ENCODE measurements around the gene DACH1.
"Not testable (repeated sequence)": the region's sequence is repeated elsewhere in the genome, so short reads cannot be mapped to it uniquely, and the experiment has no call there.

Gene DACH1

DNA sequence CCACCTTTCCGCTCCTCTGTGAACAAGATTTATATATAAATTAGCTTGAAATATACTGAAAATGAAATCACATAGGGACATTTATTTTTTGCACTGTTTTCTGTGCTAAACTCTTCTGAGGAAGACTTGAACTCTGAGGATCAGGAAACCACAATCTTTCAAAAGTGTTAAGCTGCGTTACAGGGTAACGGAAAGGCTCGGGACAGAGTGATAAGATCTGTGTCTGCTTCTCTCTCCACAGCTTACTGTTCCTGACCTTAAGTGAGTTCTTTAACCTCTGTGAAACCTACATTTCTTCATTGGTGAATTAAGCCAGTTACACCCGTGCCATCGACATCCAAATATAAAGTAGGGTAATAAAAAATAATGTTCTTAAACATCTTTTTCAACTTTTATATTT, 38.9 kb downstream of the DACH1 start:
- no peak for DNase-seq

DNA sequence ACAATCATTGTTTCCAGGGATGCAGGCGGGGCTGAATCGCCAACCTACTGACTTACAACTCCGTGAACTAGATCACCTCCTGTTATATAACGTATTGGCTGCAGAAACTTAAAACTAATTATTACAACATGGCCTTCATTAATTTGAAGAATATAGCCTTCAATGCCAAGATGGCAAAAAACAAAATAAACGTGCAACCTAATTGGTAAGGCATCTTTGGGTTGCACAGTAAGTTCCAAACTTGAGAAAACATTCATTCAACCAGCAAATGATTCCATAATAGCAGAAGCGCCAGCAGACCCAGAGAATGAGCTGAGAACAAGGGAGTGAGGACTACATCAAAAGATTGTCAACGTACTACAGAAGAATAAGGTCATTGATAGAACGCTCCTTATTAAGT, 39.8 kb downstream of the DACH1 start:
- DNase-seq = no peak

- DNase-seq = no peak
Measured at GRCh38 chr13:71820699-71821098, 46.3 kb downstream of the DACH1 start.

DNA sequence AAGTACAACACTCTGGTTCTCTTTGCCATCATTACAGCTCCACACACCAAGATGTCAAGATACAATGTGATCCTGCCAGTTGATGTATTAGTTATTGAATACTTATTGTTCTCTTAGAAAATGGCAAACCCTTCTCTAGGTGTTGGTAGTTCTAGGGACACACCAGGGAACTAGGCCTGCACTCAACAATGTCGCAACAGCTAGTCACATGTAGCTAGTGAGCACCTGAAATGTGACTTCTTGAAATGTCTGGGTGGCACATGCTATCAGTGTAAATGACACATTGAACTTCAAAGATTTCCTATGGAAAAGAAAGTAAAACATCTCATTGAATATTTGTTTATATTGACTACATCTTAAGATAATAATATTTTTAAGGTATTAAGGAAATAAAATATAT, 49.7 kb downstream of the DACH1 start:
- no peak for DNase-seq

DNA sequence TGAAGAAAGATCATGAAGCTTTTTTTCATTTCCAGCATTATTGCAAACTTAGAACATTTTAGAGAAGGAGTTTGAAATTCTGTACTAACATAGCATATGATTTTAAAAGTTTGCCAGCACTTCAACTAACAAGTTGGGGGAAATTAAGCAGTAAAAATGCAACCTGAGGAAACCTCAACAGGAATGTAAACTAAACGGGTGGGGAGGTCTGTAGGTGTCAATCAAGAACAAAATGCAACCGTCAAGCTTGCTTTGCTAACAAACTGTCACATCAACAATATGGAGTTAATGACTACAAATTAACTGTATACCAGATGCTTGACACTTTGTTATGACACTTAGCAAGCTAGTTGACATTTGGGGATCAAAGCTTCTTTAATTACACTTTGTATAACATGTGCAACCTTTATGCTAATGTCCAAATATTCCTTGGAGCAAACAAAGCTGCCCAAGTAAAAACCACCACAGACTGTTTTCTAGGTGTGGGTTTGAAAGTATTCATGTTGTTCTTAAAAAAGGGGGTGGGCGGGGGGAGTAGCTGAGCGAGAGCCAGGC, 52.1 kb downstream of the DACH1 start:
- DNase-seq = no peak

GRCh38 chr13:71813187-71813586, 53.8 kb downstream of the DACH1 start:
- no peak for DNase-seq

DNA sequence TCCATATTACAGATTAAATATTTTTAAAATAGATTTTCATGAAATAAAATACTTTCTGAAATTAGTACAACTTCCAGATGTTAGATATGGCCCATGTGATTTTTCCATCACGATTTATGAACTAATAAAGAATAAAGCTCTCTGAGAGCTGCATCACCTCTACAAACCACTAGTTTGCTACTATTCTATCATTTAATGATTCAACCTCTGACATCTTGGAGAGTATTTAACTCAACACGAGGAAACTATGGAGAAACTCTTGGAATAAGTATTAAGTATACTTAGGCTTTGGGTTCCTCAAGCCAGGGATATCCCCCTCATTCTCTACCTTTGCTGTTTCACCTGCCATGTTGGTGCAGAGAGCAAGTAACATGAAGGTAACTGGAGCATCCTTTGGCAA, 55.7 kb downstream of the DACH1 start:
- DNase-seq = no peak

- DNase-seq = no peak
Measured at GRCh38 chr13:71808708-71809107, 58.3 kb downstream of the DACH1 start.

DNA sequence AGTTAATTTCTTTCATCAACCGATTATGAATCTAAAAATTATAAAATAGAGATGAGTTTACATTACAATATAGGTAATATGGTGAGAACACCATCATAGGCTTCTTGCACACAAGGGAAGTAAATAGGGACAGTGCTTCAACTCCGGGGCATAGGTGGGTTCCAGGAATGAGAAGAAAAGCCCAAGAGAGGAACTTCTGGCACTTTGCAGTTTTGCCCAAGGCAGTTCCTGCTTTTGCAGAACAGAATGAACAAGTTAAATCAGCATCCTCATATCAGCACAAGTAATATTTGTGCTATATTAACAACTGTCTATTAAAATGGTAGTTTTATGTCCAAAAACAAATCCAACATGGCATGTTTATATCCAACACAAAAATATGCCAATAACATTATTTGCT, 60.1 kb downstream of the DACH1 start:
- DNase-seq = no peak

DNA sequence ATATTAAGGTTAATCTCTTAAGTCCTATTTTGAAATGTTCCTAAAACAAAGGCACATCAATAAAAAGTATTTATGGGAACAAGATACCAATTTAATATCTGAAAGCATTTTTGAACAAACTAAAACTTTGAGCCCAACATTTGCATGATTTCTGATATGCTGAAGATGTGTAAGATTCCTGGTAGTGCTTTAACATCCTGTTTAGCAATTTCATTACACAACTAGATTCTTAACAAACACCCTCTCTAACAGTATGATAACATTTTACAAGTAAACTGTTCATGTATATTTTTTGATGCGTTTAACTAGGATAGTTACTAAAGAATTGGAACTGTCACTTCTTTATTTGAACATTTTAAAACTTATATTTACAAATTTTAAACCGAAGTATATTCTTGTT, 63.9 kb downstream of the DACH1 start:
- no peak for DNase-seq

- no peak for DNase-seq
Measured at GRCh38 chr13:71801781-71802180, 65.2 kb downstream of the DACH1 start.

- DNase-seq = no peak
Measured at GRCh38 chr13:71801165-71801760, 65.7 kb downstream of the DACH1 start.

DNA sequence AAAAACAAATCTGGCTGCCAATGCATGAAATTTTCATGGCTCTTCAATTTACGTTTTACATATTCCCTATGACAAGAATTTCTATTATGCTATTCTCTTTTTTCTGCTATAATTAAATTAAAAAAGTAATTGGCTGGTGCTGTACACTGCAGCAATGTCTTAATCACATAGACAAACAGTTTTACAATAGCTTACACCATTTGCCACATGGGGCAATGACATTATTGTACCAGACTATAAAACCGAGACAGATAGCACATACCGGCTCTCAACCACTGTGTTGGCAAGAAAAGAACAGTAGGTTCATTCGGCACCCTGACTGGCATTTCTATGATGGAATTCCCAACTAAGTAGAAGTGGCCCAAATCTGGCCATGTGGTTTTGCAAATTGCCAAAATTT, 67.7 kb downstream of the DACH1 start:
- no peak for DNase-seq

DNA sequence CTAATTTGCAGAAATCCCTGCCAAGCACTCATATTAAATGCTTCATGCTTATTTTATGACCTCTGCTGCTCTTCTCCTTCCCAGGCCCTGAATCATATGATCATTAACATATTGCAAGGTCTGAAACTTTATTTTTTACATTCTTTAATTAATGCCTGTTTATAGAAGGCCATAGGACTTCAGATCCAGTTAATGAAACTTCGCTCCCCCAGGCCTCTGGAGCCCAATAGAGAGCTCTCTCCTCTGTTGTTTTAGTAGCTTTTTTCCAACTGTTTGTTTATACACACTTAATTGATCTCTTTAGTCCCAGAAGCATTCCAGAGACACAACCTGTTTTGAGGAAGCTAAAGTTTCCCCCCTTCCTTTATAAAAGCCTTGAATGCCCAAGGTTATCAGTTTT, 68.3 kb downstream of the DACH1 start:
- DNase-seq = no peak

- DNase-seq = no peak
Measured at GRCh38 chr13:71797517-71797916, 69.5 kb downstream of the DACH1 start.

GRCh38 chr13:71789693-71790329, 77.2 kb downstream of the DACH1 start:
- DNase-seq = no peak

DNA sequence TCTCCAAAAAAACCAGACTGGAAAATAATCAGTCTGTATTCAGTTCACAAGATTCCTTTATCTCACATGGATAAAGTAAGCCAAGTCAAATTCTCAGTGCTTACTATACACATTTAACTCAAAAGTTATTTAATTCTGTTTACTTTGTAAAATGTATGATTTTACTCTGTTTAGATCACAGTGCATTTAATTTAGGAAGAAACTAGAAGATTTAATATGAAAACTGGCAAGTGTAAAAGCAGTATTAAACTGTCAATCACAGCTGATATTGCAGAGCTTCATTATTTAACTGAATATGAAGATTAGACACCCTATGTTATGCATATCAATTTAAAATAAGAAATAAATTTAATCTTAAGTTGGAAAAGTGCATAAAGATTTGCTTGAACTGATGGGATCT, 78.0 kb downstream of the DACH1 start:
- DNase-seq = no peak

DNA sequence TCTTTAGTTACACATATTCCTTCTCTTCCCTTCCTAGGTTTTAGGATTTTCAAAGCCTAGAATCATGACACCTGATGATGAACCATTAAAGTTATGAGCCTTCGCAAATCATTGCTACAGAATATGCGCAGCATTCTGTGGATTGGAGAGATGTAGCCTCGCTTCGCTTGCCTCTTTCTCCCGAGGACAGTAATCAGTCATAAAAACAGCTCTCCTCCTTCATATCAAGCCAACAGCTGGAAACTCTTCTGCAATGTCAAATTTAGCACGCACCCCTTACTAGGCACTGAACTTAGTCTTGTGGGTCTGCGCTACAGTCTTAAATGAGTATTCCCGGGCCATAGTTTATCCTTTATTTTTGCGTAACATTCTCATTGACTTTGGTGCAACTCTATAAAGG, 79.6 kb downstream of the DACH1 start:
- DNase-seq = no peak

DNA sequence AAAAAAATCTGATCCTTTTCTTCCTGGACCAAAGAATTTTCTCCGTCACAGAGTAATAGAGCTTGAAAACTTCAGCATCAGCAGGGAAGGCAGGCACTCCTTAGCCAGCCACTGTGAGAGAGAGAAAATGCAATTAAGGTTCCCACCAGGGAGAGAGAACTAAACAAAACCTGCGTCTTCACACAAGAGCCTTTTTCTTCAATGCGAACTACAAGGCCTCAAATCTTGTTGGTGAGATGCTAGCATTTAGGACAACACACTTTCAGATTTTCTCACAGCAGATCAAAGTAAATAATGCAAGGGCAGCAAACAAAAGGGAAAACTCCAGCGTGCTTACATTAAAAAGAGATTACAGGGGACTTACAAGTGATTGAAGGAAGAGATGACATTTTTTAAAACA, 80.1 kb downstream of the DACH1 start:
- DNase-seq = no peak

- no peak for DNase-seq
Measured at GRCh38 chr13:71785361-71785760, 81.6 kb downstream of the DACH1 start.

GRCh38 chr13:71780546-71780945, 86.5 kb downstream of the DACH1 start:
- no peak for DNase-seq

DNA sequence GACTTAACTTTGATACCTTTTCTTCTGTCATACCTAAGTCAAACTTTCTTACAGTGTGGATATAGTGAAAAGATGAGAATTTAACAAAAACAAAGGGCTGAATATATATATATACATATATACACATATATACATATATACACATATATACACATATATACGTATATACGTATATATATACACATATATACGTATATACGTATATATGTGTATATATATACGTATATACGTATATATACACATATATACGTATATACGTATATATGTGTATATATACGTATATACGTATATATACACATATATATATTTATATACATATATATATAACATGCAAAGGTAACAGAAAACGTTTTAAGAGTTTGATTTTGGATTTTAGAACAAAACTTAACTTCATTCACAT, 88.0 kb downstream of the DACH1 start:
- not testable (repeated sequence) for DNase-seq

GRCh38 chr13:71775966-71776365, 91.0 kb downstream of the DACH1 start:
- DNase-seq = no peak

DNA sequence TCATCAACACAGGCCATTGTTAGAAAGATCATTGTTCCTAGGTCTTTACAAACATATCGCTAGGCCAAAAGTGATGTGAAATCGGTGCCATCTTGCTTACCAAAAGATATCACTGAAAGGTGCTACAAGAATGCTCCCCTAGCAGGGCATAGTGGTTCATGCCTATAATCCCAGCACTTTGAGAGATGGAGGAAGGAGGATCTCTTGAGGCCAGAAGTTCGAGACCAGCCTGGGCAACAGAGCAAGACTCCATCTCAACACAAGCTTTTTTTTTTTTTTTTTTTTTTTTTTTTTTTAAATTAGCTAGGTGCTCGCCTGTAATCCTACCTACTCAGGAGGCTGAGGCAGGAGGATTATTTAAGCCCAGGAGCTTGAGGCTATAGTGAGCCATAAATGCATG, 92.1 kb downstream of the DACH1 start:
- DNase-seq = no peak

GRCh38 chr13:71773531-71773930, 93.5 kb downstream of the DACH1 start:
- DNase-seq = no peak
